Measurements from ENCODE around the gene ITGB1BP2.
"Not testable (repeated sequence)": the region's sequence is repeated elsewhere in the genome, so short reads cannot be mapped to it uniquely, and the experiment has no call there.

ITGB1BP2 gene

DNA sequence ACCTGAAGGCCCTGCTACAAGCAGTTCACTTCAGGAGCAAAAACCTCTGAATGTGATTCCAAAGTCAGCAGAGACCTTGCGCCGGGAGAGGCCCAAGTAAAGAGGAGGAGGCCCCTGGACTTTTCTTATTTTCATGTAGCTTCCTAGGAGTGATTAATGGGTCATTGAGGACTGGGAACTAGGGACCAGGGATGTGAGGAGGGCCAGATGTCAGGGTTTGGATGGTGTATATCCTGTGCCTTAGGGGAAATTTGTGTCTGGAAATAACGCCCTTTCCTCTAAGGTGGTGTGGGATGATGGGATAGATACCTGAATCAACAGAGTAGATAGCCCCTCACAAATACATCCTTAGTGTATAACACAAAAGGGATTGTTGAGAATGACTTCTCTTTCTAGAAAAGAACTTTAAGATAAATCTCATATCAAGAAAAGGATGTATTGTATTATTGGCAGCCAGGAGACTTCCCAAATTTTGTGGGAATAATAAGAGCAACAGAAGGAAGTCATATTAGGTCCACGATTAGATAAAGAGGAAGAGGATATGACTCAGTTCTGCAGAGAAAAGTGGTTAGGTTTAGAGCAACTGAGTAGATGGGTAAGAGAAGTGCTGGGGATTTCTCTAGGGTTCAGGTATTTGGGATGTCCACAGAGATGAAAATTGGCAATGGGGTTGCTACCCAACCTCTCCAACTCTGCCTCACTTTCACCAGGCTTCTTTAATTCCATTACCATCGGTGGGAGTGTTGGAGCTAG is 1.1 kb downstream of the ITGB1BP2 start:
- no peak for DNase-seq (ENCODE audit: low read depth in 2 of 2)

DNA sequence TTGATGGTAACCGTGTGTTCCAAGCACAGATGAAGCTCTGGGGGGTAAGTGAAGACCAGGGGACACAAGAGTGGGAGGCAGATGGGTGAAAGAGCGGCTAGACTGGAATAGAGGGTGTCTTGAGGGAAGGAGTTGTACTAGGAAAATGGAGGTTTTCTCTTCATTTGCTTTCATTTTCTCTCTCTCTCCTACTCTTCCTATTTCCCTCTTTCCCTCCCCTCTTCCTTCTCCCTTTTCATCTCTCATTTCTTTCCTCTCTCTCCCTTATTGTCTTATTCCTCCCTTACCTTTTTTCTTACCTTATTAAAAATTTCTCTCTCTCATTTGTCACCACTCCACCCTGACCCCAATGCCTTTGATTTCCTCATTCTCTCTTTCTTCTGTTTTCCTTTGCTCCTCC is 3.0 kb downstream of the ITGB1BP2 start:
- no peak for DNase-seq (ENCODE audit: low read depth in 2 of 2)

DNA sequence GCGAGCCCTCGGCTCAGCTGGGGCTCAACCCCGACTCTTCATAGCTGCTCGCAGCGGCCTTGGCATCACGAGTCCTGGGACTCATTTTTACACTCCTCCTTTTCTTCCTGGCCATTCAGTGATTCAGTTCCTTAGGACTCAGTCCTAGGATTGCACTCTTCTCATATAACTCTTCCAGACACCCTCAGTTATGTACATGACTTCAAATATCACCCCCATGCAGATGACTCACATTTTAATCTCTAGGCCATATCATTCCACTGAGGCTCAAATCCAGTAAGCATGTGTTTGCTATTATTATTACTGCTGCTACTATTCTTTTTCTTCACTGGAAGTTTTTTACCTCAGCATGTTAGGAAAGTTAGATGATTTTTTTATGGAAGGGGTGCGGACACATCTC is 14.4 kb downstream of the ITGB1BP2 start:
- DNase-seq (ENCODE audit: low read depth in 2 of 2): no peak

DNA sequence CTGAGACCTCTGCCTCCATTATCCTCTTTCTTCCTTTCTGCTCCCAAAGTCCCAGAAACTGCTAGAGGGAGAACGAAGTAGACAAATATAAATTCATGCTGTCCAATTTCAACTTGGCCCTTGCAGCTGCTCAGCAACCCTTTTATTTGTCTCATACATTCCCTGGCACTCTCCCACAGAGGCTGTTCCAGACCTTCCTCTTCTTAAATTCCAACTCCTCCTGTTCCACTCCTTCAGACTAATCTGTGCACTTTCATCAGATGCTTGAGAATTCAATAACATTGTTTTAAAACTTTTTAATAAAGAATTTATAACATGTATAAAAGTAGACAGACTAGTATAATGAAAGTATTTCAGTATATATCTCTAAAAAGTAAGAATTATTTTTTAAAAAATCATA is 15.4 kb downstream of the ITGB1BP2 start:
- not testable (repeated sequence) for DNase-seq (ENCODE audit: low read depth in 2 of 2)

DNA sequence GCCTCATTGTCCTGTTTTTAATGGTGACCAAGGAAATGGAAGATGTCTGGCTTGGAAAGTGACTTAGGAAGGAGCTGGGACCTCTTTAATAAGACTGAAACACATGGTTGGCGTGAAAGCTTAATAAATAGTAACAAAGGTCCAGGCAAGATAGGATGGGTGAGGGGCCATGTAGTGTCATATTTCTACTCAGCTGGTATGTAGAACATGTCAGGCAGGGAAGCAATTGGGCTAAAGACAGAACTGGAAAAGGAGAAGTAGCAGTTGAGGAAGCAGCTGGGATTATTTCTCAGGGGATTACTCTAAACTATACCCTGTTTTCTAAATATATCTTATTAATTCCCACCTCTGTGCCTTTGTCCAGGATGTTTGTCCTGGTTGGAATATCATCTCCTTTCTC is 18.6 kb downstream of the ITGB1BP2 start:
- no peak for DNase-seq (ENCODE audit: low read depth in 2 of 2)

DNA sequence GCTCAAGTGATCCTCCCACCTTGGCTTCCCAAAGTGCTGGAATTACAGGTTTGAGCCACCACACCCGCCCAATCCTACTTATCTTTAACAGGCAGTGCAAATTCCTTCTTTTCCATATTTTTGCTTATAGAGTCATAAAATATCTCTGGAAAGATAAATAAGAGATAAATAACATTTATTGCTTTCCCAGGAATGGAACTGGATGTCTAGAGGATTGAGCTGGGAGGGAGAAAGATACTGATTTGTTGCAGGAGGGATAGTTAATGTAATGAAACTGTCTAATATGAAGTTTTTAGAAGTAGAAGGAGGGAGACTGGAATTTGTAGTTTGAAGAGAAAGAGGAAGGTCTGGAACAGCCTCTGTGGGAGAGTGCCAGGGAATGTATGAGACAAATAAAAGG is 20.2 kb downstream of the ITGB1BP2 start:
- DNase-seq (ENCODE audit: low read depth in 2 of 2): no peak

DNA sequence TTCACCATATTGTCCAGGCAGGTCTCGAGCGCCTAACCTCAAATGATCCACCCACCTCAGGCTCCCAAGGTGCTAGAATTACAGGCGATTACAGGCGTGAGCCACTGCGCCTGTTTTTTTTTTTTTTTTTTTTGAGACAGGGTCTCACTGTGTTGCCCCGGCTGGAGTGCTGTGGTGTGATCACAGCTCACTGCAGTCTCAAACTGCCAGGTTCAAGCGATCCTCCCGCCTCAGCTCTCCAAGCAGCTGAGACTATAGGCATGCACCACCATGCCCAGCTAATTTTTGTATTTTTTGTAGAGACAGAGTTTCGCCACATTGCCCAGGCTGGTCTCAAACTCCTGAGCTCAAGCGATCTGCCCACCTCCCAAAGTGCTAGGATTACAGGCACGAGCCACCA is 22.9 kb downstream of the ITGB1BP2 start:
- not testable (repeated sequence) for DNase-seq (ENCODE audit: low read depth in 2 of 2)

DNA sequence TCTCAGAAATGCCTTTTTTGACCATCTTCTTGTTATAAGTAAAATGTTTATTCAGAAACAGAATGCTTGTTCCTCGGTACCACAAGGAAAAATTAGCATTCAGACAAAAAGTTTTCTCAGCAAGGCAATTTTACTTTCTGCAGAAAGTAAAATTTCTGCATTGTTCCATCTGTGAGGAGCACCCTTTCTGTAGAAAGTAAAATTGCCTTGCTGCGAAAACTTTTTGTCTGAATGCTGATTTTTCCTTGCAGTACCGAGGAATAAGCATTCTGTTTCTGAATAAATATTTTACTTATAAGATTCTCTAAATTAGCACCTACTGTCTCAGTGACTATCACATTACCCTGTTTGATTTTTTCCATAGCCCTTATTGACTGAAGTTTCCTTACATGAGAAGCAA is 24.8 kb downstream of the ITGB1BP2 start:
- DNase-seq (ENCODE audit: low read depth in 2 of 2): no peak

DNA sequence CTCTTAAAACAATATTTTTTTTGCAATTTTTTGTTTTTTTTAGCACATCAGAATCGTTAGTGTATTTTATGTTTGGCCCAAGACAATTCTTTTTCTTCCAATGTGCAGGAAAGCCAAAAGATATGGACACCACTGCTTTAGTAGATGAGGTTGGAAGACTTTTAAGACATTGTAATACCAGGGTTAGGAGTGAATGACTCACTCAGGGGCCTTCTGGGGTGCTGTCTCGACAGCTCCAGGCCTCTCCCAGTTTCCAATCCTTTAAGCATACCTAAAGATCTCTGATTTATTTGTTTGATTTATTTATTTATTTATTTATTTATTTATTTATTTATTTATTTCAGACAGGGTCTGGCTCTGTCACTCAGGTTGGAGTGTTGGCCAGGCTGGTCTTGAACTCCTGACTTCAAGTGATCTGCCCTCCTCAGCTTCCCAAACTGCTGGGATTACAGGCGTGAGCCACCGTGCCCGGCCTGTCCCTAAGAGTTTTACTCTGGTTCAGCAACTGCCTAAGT is 47.7 kb downstream of the ITGB1BP2 start:
- DNase-seq (ENCODE audit: low read depth in 2 of 2): not testable (repeated sequence)

DNA sequence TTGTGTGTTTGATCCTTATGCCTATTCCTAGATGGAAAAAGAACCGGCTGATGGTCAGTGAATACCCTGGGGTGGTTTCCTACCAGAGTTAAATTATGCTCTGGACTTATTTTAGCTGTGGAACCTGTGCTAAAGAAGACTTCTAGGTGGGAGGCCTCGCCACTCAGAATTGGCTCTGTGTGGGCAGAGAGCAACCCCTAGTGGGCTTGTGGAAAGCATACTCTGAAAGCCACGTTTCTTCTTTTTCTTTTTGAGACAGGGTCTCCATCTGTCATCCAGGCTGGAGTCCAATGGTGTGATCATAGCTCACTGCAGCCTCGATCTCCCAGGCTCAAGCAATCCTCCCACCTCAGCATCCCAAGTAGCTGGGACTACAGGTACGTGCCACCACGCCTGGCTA is 48.3 kb downstream of the ITGB1BP2 start:
- not testable (repeated sequence) for DNase-seq (ENCODE audit: low read depth in 2 of 2)

DNA sequence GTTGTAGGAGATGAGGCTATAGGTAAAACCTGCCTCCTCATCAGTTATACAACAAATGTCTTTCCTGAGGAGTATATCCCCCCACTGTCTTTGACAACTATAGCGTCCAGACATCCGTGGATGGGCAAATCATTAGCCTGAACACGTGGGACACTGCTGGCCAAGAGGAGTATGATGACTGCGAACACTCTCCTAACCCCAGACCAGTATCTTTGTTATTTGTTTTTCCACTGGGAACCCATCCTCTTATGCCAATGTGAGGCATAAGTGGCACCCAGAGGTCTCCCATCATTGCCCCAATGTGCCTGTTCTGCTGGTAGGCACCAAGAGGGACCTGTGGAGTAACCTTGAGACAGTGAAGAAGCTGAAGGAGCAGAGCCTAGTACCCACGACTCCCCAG is 50.9 kb downstream of the ITGB1BP2 start:
- not testable (repeated sequence) for DNase-seq (ENCODE audit: low read depth in 2 of 2)

Measured in activated CD8-positive, alpha-beta memory T cell treated with anti-CD3 and anti-CD28 coated beads for 4 hours (primary cell).